ENCODE measurements around the gene LIMK2. TPM values are rescaled to one million over a fixed set of nuclear protein-coding genes. Genes with fewer than 3 reads are reported as not detected.

Gene LIMK2
- polyA plus RNA-seq, 1 donor from 2014 or later, result 44.2 TPM

DNA sequence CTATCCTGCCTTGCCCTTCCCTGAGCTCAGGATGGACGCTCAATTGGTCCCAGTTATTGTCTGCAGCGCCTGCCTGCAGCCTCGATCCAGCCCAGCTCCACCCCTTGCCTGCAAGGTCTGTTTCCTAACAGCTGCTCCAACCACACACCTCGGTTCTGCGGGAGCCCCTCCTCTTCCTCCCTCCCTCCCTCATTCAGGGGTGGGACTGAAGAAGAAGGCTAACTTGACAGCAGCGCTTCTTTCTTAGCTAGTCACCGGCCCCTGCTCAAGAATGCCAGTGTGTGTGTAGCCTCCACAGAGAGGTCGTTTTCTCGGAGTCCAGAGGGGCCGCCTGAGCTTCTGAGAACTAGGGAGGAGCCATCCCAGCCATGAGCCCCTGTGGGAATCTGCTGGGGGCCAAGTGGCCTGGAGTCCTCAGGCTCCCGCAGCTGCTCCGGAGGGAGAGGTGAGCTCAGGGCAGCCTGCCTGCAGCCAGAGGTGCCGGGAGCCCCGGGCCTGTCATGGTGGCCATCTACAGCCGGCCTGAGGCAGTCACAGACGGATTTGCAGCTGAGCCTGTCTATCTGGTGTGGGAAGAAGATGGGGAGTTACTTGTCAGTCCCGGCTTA lies 36.1 kb downstream of the LIMK2 start:
- H3K9ac ChIP-seq (ENCODE audit: low read length), result peak overlapping the region; percentile 73
- no peaks in the 10 kb centered on the region for H4K20me1 ChIP-seq (ENCODE audit: insufficient read depth)
- no peaks in the 10 kb centered on the region for H3K9me2 ChIP-seq (ENCODE audit: insufficient read depth, low read length)
- H3K4me3 ChIP-seq (ENCODE audit: low read length), result peak overlapping the region; percentile 74
- peak; percentile 17 for TF ChIP-seq EP300 (conservative IDR thresholded peaks at IDR 0.05; ENCODE audit: poor library complexity, severe bottlenecking)
- peak; percentile 92 for TF ChIP-seq POLR2AphosphoS5 (IDR thresholded peaks at IDR 0.05)
- TF ChIP-seq EZH2 (IDR thresholded peaks at IDR 0.05; ENCODE audit: borderline replicate concordance, insufficient read depth, low read length, poor library complexity, severe bottlenecking), result no peak
- H3K4me2 ChIP-seq (ENCODE audit: low read length), result peak overlapping the region; percentile 78
- H3K27me3 ChIP-seq (ENCODE audit: insufficient read depth, low read depth, low read length), result no peaks in the 10 kb centered on the region
- peak overlapping the region; percentile 77 for H3K27ac ChIP-seq (ENCODE audit: low read length)
- H3K36me3 ChIP-seq (ENCODE audit: insufficient read depth, low read length), result no peaks in the 10 kb centered on the region
- H3F3A ChIP-seq (ENCODE audit: insufficient read depth, low read length, poor library complexity, severe bottlenecking), result no peaks in the 10 kb centered on the region
- peaks cover 25% of the 10 kb centered on the region for H3K79me2 ChIP-seq (replicated peaks; ENCODE audit: insufficient read depth, low read length)
- H2AFZ ChIP-seq (ENCODE audit: low read depth, low read length), result peak overlapping the region; percentile 86
- no peaks in the 10 kb centered on the region for H3K9me3 ChIP-seq (ENCODE audit: low read length)

DNA sequence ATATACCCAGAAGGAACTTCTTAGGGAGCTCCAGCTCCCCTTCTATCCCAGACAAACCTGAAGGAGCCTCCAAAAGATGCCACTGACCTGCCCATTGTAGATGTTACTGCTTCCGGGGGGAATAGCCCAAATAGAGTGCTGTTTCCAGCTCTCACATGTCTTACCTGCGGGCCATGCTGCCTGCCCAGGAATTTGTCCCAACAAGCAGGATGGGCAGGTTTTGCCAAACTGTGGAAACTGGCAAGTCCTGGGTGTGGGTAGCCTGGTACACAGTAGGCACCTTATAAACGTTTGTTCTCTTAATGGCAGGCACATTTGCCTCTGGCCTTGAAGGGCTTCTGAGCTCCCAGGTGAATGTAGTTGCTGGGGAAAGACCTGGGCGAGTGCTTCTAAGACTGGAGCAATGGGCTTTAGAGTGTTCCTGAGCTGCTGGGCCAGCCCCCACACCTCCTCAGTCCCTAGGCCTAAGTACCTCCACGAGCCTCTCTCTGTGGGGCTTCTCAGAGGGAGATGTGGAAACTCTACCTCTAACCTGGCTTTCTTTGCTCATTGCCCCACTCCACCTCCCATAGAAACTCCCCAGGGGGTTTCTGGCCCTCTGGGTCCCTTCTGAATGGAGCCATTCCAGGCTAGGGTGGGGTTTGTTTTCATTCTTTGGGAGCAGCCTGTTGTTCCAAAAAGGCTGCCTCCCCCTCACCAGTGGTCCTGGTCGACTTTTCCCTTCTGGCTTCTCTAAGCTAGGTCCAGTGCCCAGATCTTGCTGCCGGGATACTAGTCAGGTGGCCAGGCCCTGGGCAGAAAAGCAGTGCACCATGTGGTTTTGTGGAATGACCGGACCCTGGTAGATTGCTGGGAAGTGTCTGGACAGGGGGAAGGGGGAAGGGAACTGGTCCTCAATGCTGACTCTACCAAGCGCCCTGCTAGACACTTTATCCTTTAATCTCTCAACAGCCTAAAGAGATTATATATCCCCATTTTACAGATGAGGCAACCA lies 37.2 kb downstream of the LIMK2 start:
- no peak for TF ChIP-seq TAF1 (IDR thresholded peaks at IDR 0.05; ENCODE audit: low read depth)
- TF ChIP-seq EP300 (conservative IDR thresholded peaks at IDR 0.05; ENCODE audit: poor library complexity, severe bottlenecking), result no peak
- no peak overlapping the region for H2AFZ ChIP-seq (ENCODE audit: low read depth, low read length)
- peak overlapping the region; percentile 78 for H3K4me2 ChIP-seq (ENCODE audit: low read length)
- peaks cover 25% of the 10 kb centered on the region for H3K79me2 ChIP-seq (replicated peaks; ENCODE audit: insufficient read depth, low read length)
- no peaks in the 10 kb centered on the region for H3K27me3 ChIP-seq (ENCODE audit: insufficient read depth, low read depth, low read length)
- H3K9ac ChIP-seq (ENCODE audit: low read length), result peak overlapping the region; percentile 73
- no peaks in the 10 kb centered on the region for H3K9me2 ChIP-seq (ENCODE audit: insufficient read depth, low read length)
- H3F3A ChIP-seq (ENCODE audit: insufficient read depth, low read length, poor library complexity, severe bottlenecking), result no peaks in the 10 kb centered on the region
- peak overlapping the region; percentile 74 for H3K4me3 ChIP-seq (ENCODE audit: low read length)
- H3K36me3 ChIP-seq (ENCODE audit: insufficient read depth, low read length), result no peaks in the 10 kb centered on the region
- H4K20me1 ChIP-seq (ENCODE audit: insufficient read depth), result no peaks in the 10 kb centered on the region
- no peak overlapping the region for H3K27ac ChIP-seq (ENCODE audit: low read length)
- no peaks in the 10 kb centered on the region for H3K9me3 ChIP-seq (ENCODE audit: low read length)

DNA sequence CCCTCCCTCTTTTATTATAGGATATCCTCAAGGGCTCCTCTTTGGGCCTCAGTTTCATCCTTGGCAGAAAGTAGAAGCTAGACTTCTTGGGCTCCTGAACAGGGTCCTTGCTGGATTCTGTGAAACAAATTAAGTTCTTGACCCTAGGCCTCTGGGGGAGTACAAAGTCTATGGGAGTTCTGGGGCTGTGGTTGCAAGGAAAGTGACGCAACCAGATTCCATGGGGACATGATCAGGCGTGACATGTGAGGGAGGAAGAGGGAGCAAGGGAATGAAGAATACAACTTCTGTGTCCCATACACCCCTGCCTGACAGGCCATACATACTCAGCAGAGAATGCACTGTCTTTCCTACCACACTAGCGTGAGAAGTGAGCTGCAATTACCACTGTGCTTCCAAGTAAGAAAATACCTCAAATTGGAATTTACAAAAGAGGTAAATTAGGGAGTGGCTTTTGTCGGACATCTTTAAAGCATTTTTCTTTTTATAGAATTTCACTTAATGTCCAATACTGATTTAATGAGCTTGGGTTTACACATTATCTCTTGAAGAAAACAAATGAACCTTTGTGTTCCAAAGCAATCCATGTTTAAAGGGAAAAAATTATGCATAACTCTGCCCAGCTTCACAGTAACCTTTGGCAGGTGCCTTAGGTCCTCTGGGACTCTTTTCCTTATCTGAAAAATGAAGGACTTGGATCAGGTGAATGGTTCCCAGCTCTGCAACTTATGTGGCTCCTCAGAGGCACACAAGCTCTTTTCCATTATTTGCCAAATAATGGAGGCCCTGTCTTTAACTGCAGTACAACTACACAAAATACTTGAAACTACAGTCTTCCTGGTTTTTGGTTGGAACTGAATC lies 38.9 kb downstream of the LIMK2 start:
- peaks cover 25% of the 10 kb centered on the region for H3K79me2 ChIP-seq (replicated peaks; ENCODE audit: insufficient read depth, low read length)
- TF ChIP-seq SMC3 (conservative IDR thresholded peaks at IDR 0.05; ENCODE audit: poor library complexity) (no peak), EZH2 (IDR thresholded peaks at IDR 0.05; ENCODE audit: borderline replicate concordance, insufficient read depth, low read length, poor library complexity, severe bottlenecking) (no peak), POLR2AphosphoS5 (IDR thresholded peaks at IDR 0.05) (no peak), RAD21 (conservative IDR thresholded peaks at IDR 0.05) (no peak), MXI1 (conservative IDR thresholded peaks at IDR 0.05; ENCODE audit: poor library complexity, severe bottlenecking) (no peak), TAF1 (IDR thresholded peaks at IDR 0.05; ENCODE audit: low read depth) (no peak), EP300 (conservative IDR thresholded peaks at IDR 0.05; ENCODE audit: poor library complexity, severe bottlenecking) (no peak)
- TF ChIP-seq, protein P1, sequence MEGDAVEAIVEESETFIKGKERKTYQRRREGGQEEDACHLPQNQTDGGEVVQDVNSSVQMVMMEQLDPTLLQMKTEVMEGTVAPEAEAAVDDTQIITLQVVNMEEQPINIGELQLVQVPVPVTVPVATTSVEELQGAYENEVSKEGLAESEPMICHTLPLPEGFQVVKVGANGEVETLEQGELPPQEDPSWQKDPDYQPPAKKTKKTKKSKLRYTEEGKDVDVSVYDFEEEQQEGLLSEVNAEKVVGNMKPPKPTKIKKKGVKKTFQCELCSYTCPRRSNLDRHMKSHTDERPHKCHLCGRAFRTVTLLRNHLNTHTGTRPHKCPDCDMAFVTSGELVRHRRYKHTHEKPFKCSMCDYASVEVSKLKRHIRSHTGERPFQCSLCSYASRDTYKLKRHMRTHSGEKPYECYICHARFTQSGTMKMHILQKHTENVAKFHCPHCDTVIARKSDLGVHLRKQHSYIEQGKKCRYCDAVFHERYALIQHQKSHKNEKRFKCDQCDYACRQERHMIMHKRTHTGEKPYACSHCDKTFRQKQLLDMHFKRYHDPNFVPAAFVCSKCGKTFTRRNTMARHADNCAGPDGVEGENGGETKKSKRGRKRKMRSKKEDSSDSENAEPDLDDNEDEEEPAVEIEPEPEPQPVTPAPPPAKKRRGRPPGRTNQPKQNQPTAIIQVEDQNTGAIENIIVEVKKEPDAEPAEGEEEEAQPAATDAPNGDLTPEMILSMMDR (IDR thresholded peaks at IDR 0.05; ENCODE audit: poor library complexity, severe bottlenecking), result no peak
- TF ChIP-seq, protein P2, sequence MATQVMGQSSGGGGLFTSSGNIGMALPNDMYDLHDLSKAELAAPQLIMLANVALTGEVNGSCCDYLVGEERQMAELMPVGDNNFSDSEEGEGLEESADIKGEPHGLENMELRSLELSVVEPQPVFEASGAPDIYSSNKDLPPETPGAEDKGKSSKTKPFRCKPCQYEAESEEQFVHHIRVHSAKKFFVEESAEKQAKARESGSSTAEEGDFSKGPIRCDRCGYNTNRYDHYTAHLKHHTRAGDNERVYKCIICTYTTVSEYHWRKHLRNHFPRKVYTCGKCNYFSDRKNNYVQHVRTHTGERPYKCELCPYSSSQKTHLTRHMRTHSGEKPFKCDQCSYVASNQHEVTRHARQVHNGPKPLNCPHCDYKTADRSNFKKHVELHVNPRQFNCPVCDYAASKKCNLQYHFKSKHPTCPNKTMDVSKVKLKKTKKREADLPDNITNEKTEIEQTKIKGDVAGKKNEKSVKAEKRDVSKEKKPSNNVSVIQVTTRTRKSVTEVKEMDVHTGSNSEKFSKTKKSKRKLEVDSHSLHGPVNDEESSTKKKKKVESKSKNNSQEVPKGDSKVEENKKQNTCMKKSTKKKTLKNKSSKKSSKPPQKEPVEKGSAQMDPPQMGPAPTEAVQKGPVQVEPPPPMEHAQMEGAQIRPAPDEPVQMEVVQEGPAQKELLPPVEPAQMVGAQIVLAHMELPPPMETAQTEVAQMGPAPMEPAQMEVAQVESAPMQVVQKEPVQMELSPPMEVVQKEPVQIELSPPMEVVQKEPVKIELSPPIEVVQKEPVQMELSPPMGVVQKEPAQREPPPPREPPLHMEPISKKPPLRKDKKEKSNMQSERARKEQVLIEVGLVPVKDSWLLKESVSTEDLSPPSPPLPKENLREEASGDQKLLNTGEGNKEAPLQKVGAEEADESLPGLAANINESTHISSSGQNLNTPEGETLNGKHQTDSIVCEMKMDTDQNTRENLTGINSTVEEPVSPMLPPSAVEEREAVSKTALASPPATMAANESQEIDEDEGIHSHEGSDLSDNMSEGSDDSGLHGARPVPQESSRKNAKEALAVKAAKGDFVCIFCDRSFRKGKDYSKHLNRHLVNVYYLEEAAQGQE (IDR thresholded peaks at IDR 0.05; ENCODE audit: borderline replicate concordance), result no peak
- no peak overlapping the region for H3K9ac ChIP-seq (ENCODE audit: low read length)
- peak overlapping the region; percentile 23 for H3K4me2 ChIP-seq (ENCODE audit: low read length)
- H3K27me3 ChIP-seq (ENCODE audit: insufficient read depth, low read depth, low read length), result no peaks in the 10 kb centered on the region
- H2AFZ ChIP-seq (ENCODE audit: low read depth, low read length), result no peak overlapping the region
- H3K9me2 ChIP-seq (ENCODE audit: insufficient read depth, low read length), result no peaks in the 10 kb centered on the region
- H4K20me1 ChIP-seq (ENCODE audit: insufficient read depth), result no peaks in the 10 kb centered on the region
- H3K9me3 ChIP-seq (ENCODE audit: low read length), result no peaks in the 10 kb centered on the region
- H3K36me3 ChIP-seq (ENCODE audit: insufficient read depth, low read length), result no peaks in the 10 kb centered on the region
- peak overlapping the region; percentile 74 for H3K4me3 ChIP-seq (ENCODE audit: low read length)
- no peak overlapping the region for H3K27ac ChIP-seq (ENCODE audit: low read length)
- H3F3A ChIP-seq (ENCODE audit: insufficient read depth, low read length, poor library complexity, severe bottlenecking), result no peaks in the 10 kb centered on the region

All from neural cell (in vitro differentiated cells).